MV-4-11 (cell line): Measurements from ENCODE around the gene OSBPL10.

Experiments used
- DNase-seq: peaks from one replicate; lab custom pipeline; 2025; lab: John Stamatoyannopoulos, UW

Gene OSBPL10

DNA sequence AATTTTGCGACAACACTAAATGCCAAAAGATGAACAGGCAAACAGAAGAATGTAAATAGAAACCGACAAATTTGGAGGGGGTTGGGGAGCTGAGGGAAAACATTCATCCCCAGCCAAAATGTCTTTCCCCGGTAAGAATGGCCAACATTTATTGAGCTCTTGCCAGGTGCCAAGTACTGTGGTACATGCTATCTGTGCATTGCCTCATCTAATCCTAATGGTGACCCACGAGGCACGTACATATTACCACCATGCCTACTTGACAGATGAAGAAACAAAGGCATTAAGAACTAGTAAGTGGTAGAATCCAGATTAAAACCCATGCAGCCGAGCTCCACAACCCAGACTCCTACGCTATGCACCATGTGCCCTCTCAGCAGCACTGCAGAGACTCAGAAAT, 242.7 kb downstream of the OSBPL10 start:
- DNase-seq = no peak

DNA sequence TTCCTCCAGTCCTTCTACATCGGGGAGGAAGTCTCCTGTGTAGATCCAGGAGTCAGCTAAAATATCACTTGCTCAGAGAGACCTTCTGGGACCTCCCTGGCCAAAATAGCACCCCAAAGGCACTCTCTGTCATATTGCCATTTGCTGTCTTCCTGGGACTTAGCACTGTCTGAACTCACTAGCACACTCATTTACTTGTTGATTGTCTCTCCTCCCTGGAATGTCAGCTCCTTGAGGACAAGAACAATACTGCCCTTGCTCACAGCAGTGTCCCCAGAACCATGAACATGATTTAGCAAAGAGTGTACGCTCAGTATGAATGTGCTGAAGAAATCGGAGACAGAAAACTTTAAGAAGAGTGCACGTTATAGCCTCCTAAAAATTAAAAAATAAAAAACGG, 245.4 kb downstream of the OSBPL10 start:
- DNase-seq = no peak

DNA sequence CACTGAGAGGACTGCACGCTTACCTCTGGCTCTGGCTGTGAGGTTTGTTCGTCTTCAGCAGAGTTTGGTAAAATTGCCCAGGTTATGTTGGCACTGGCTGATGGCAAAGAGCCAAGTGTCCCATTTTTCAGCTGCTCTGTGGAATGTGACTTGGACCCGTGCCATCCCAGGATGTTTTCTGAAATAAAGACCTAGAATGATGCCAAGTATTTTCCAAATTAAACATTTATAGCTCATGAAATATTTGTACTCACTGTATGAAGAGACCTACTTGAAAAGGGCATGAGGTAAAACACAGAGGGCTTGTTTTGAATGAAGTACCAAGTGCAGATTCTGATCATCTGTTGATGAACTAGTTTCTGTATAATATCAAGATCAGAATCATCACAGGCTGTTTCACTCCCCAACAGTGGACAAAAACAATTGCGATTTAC, 247.8 kb downstream of the OSBPL10 start:
- no peak for DNase-seq

DNA sequence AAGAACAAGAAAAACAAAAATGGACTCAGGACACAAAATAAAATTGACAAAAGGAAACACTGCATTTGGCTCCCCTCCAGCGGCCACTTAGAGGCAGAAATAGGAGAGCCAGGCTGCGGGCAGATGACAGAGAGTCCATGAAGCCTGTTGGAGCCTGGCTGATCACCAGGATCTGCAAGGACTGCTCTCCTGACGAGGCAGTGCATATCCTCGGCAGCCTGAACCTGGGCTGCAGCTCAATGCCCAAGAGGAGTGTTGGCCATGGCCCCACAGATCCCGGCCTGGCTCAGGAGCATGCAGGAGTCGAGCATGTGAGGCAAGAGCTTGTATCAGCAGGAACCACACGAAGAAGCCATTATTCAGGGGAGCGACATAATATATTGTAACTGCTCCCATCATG, 248.5 kb downstream of the OSBPL10 start:
- DNase-seq = no peak

DNA sequence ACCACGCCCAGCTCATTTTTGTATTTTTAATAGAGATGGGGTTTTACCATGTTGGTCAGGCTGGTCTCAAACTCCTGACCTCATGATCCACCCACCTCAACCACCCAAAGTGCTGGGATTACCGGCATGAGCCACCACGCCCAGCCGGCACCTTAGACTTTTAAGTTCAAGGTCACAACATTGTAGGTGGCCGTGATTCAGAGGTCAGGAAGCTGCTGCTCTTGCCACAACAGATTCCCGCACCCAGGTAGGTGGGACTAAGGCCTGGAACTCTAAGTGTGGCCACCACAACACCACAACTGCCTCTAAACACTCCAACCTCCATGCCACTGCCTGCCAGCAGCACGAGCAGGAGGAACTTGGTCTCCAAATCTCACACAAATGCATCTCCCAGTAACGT, 251.5 kb downstream of the OSBPL10 start:
- no peak for DNase-seq

DNA sequence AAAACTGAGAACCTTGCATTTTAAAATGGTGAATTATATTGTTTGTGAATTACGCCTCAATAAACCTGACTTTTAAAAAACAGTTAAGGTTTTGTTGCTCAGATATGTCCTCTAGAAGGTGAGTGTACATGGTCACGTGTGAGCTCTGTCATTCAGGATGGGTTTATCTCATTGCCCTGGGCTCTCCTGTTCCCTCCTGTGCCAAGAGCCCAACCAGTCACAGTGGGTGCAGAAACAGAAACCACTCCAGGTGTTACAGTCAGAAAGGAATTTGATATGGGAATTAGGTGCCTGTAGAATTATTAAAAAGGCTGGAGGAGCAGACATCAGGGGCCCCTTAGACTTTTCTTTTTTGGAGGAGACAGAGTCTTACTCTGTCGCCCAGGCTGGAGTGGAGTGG, 252.0 kb downstream of the OSBPL10 start:
- no peak for DNase-seq

GRCh38 chr3:31728403-31728802, 252.7 kb downstream of the OSBPL10 start:
- DNase-seq = no peak

GRCh38 chr3:31725976-31726375, 255.1 kb downstream of the OSBPL10 start:
- DNase-seq = no peak

DNA sequence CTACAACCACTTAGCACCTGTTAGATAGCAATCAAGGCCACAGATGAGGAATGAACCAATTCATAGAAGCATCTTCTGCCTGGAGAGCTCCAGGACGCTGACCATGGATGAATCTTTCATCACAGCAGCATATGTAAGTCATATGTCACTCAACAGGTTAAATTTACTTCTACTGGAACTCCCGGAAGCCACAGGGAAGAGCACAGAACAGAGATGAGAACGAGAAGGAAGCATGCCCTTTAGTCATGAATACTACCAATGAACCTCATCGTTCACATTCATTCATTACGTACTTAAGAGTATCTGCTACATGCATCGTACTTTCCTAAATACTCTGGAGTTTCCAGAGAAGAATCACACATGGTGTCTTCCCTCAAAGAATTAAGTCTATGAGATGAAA, 255.5 kb downstream of the OSBPL10 start:
- DNase-seq = no peak

DNA sequence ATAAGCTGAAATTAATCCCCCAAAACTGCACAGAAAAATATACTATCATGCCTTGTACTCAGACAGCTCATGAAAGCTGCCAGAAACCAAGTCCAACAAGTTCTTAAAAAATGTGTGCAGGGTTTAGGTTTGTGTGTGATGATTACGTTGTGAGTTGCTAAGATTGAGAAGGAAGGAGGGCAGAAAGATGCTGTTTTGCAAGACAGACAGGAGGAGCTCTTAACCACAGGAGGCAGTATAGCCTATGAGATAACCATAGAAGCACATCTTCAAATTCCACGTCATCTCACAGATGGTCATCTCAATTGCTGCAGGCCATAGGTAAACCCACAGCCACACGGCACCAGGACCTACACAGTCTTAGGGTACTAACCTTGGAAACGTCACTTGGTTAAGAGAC, 256.4 kb downstream of the OSBPL10 start:
- peak; percentile 46 for DNase-seq

GRCh38 chr3:31724116-31724515, 256.9 kb downstream of the OSBPL10 start:
- DNase-seq = no peak

- no peak for DNase-seq
These were observed 257.4 kb downstream of the OSBPL10 start for GRCh38 chr3:31723701-31724100.

- DNase-seq = no peak
These were observed 259.4 kb downstream of the OSBPL10 start for GRCh38 chr3:31721676-31722075.

GRCh38 chr3:31714495-31715280, 266.4 kb downstream of the OSBPL10 start:
- peak; percentile 38 for DNase-seq

GRCh38 chr3:31713816-31714215, 267.2 kb downstream of the OSBPL10 start:
- peak; percentile 86 for DNase-seq

DNA sequence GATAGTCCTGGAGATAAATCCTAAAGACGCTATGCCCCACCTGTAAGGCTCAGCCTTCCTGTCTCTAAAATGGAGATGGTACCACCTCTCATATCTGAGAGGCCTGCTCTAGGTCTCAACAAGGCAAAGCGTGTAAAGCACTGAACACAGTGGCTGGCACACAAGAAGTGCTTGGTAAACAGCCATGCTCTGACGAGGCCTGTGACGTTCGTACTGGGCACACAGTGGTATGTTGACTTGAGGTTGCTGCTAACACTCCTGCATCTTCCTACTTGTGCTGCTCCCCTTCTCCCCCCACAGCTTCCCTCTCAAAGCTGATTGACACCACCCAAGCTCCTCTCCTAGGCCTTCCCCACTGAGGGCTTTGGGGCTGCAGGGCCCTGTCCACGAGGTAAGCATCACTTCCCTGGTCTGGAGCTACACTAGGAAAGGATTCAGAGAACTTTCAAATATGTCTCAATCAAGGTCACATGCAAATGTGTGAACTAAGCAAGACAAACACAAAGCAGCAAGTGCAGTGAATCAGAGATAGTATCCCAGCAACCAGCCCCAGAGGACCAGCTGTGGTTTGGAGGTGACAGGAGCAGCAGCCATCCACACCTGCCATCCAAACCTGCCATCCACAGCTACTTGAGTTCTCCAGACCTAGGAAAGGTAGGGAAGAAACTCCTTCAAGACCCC, 270.8 kb downstream of the OSBPL10 start:
- no peak for DNase-seq

- DNase-seq = no peak
These were observed 271.5 kb downstream of the OSBPL10 start for GRCh38 chr3:31709526-31709925.

GRCh38 chr3:31709005-31709404, 272.1 kb downstream of the OSBPL10 start:
- DNase-seq = no peak

DNA sequence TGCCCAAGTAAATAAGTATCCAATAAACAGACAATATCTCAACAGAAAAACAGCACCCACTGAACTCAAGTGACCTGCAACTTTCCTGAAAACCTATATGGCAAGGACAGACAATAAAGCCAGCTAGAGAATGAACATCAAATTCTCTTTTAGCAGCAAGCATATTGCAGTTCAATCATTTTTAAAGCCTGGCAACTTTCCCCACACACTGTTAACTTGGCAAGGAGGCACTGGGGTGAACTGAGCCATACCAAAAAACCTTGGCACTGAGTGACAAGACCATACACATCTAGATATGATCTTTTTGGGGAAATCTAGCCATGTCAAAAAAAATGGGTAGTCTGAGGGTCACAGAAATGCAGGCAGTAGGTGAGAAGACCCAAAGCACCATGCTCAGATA, 273.8 kb downstream of the OSBPL10 start:
- DNase-seq = no peak

DNA sequence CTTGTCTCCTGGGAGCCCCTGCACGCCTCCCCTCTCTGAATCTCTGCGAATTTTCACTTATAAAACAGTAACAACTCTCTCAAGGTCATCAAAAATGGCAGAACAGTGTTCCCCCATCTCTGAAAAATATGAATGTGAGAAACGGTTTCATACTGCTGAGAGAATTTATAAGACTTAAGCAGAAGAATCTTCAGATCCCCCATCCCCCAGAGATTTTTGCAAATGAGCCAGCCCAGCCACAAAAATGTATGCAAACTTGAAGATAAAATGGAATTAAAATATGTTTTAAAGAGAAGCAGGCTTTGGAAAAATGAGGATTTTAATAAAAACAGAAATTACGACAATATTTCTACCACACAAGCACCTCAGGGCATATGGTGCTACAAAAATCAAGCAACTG, 275.3 kb downstream of the OSBPL10 start:
- no peak for DNase-seq

DNA sequence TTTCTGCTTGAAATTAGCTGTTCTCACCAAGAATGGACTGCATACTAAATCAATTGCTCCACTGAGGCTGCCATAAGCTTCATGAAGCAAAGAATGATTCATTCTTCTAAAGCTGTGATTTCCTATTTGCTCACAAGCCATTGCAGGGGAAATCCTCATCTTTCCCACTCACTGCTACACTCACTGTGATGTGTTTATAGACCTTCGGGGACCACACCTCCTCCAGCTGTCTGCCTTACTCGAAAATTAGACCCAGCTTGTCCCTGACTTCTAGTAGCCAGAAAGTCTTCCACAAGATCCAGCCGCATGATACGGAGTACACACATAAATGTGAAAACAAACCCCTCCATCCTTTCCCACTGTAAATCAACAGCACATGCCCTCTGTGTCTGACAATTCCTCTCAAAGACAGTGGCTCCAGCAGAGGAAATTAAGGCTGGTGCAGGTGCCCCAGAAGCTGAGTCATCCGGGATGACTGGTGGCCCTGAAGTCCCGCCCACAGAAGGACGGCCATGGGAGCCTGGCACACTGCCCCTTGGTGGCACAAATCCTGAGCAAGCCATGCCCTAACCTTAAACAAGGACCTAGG, 276.4 kb downstream of the OSBPL10 start:
- DNase-seq = no peak

- DNase-seq = no peak
These were observed 276.9 kb downstream of the OSBPL10 start for GRCh38 chr3:31704156-31704555.

GRCh38 chr3:31701286-31701685, 279.8 kb downstream of the OSBPL10 start:
- peak; percentile 60 for DNase-seq
